CD4-positive, alpha-beta T cell treated with Interleukin-6 at 100 ng/mL for 8 hours (primary cell): ENCODE results near the gene PPP1R26.
"Not testable (repeated sequence)": the region's sequence is repeated elsewhere in the genome, so short reads cannot be mapped to it uniquely, and the experiment has no call there.

Source experiments
- DNase-seq: peaks from one replicate; pipeline ENCODE4 v3.0.0-alpha.2; 2020; ENCODE audit warnings: mixed read lengths, low spot score

Gene PPP1R26, protein sequence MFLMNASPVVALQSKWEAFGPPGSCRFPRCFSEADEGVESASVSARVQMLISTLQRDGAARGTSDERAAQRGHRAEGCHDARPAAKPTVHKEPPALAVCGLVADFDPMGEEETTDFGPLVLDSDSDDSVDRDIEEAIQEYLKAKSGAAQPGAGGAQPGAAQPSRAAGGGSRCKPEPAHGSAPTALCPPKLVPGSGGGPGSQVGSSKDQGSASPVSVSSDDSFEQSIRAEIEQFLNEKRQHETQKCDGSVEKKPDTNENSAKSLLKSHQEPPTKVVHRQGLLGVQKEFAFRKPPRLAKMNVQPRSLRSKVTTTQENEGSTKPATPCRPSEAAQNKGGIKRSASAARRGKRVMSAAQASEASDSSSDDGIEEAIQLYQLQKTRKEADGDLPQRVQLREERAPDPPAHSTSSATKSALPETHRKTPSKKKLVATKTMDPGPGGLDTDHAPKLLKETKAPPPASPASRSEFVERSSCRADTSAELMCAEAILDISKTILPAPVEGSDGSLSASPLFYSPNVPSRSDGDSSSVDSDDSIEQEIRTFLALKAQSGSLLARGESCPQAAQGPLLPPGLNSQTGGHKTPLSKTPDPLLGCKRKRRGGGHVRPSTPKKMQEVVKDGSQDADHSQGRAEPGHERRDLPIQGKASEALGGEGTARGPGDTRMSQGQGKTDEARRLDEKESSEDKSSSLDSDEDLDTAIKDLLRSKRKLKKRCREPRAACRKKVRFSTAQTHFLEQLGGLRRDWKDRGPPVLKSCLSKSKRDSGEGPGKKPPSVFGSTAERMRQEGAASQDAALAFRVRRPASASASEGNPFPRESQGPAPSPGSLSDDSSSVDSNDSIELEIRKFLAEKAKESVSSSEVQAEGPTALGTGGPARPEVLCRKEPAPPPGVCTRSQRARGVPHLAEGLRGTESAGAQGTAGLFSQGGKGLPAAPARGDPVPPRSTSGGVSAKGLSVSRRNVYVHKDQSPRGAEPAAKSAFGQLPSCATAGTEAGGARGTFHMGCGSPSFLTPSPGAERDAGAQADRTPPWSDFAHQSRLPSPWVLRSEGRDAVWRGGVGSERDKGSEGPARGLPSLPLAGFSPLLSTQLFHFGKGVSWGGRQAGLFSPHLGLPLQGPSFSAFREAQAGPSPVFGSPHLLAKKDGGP (N-terminal part only)

GRCh38 chr9:135479469-135480052, at the start of gene PPP1R26:
PPP1R26 (plus strand) TSS chr9:135479782; CDS start chr9:135484511, 4,729 bp downstream.
- DNase-seq = no peak

DNA sequence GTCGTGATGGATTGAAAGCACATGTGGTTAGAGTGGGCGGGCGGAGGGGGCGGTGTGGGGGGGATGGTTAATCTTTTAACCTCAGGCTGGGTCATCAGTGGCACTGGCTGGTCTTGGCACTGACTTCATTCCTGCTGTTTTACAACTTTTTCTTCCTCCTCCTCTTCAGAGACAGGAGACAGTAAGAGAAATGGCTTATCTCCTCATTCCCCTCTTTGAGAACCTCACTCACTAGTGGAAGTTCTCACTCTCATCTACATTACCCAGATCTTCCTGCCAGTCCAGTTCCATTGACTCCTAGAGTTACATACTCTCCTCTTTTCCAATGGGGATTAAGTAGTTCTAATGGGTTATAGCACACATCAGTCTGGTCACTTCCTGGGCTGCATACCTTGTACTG, 42.3 kb upstream of the PPP1R26 start:
- no peak for DNase-seq

DNA sequence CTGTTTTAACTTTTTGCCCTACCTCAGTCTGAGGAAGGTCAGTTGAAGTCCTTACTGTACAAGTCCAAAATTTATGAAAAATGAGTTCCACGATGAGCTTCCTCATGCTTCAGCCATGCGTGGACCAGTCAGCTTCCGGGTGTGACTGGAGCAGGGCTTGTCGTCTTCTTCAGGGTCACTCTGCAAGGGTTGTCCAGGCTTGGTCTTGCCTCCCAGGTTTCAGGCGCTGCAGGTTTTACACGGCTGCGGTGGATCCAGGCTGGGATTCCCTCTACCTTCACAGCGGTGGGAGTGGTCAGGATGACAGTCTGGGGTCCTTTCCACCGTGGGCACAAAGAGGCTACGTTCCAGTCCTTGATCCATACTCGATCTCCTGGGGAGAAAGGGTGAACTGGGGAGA, 41.9 kb upstream of the PPP1R26 start:
- not testable (repeated sequence) for DNase-seq

DNA sequence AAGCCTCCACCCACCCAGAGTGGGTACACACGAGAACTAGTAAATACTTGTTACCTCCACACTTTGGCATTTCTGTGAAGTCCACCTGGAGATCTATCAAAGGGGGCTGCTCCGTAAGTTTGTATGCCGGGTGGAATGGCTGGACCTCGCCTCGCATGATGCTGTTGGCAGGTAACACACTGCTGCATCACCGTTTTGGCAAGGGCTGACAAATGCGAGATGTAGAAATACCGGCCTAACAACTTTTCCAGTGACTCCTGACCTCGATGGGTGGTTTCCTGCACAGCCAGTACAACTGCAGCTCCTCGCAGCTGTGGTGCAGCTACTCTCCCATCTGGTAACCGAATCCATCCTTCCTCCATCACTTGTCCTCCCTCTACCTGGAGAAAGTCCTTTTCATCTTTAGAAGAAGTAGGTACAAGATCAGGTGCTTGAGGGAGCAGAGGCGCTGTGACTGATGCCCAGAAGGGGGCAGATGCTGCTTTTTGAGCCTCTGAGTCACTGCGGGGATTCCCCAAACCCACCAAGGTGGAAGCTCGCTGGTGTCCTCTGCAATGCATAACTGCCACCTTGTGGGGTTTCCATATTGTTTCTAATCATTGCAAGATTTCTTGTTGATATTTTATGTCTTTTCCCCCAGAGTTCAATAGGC, 40.9 kb upstream of the PPP1R26 start:
- DNase-seq = peak; percentile 10

- DNase-seq = not testable (repeated sequence)
Measured at GRCh38 chr9:135439514-135439913, 40.1 kb upstream of the PPP1R26 start.

DNA sequence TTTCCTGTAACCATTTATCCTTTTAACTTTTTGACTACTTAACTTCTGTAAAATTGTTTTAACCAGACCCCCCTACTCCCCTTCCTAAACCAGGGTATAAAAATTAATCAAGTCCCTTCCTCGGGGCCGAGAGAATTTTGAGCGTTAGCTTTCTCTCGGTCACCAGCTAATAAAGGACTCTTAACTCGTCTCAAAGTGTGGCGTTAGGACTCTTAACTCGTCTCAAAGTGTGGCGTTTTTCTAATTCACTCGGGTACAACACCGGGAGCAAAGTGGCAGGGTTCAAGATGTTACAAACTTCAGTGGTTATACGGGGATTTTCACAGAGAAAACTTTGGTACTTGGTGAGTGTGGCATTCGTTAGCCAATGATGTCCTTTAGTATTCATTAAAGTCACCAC, 39.7 kb upstream of the PPP1R26 start:
- DNase-seq = no peak

GRCh38 chr9:135440620-135441019, 39.0 kb upstream of the PPP1R26 start:
- no peak for DNase-seq

DNA sequence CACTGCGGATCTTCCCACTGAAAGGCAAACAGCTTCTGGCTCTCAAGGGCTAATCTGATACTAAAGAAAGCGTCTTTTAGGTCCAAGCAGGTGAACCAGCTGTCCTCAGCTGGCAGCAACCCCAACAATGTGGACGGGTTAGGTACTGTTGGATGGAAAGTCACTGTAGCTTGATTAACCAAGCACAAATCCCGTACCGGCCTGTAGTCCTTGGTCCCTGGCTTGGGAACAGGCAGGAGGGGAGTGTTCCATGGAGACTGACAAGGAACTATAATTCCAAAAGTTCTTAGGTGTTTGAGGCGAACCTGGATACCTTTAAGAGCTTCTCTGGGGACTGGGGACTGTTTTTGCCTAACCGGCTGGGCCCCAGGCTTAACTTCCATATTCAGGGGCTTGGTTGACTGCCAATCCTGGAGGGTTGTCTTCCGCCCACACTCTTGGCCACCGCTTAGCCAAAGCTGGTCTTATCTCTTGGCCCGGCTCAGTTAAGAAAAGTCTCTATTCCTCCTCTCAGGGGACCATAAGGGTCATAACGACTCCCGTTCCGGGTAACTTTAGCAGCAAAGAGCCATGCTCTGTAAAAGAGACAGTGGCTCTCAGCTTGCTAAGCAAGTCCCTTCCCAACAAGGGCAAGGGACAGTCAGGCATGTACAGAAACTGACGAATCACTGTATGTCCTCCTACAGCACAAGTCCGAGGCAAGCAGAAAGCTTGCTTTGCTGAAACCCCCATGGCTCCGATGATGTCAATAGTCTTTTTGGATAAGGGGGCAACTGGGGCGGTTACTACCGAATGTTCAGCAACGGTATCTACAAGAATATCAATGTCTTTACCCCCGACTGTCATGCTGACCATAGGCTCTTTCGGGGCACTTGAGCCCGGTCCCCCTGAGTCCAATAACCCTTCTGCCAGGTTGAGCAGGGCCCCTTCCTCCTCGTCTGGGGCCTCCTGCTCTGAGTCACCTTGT, 38.2 kb upstream of the PPP1R26 start:
- not testable (repeated sequence) for DNase-seq

DNA sequence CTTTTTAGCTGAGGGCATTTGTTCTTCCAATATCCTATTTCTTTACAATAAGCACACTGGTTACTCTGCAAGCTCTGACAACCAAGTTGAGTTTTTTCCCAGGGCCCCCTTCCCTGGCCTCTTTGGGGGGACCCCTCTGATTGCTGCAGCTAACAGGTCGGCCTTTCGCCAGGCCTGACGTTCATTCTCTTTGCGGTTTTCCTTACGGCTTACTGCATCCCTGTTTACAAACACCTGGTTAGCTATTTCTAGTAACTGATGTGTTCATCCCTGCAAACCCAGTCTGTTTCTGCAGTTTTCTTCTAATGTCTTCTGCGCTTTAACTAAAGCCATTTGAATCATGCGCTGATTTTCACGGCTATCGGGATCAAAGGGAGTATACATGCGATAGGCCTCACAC, 37.5 kb upstream of the PPP1R26 start:
- DNase-seq = no peak

DNA sequence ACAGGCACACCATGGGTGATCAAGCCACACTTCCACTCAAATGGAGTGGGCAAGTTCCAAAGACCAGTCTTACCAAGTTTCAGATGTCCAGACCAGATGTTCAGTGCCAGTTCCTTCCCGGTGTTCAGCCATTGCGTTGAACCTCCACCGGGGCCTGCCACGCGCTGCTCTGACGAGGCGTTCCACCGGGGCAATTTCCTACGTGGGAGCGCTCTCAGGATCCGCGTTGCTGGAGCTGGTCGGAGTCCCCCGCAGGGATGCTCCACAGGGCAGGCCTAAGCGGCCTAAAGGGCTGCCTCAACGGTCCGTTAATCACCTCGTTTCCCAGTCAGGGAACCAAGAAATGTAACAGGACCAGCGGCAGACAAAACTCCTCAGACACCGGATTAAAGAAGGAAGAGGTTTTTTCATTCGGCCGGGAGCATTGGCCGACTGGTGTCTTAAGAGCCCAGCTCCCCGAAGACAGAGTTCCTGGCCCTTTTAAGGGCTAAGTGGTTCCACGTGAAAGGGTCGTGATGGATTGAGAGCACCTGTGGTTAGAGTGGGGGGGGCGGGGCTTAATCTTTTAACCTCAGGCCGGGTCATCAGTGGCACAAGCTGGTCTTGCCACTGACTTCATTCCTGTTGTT, 35.7 kb upstream of the PPP1R26 start:
- DNase-seq = no peak

- DNase-seq = no peak
Measured at GRCh38 chr9:135447126-135447525, 32.5 kb upstream of the PPP1R26 start.

- DNase-seq = no peak
Measured at GRCh38 chr9:135448663-135449100, 30.9 kb upstream of the PPP1R26 start.

- not testable (repeated sequence) for DNase-seq
Measured at GRCh38 chr9:135449532-135449931, 30.1 kb upstream of the PPP1R26 start.

DNA sequence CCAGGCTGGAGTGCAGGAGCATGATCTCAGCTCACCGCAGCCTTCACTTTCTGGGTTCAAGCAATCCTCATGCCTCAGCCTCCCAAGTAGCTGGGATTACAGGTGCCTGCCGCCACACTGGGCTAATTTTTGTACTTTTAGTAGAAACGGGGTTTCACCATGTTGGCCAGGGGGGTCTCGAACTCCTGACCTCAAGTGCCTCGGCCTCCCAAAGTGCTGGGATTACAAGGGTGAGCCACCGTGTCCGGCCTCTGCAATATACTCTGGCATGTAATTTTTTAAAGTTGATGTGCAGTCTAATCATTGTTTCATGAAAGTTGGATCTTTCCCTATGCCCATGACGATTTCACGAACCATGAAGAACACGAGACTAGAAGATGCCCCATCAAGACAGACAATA, 28.6 kb upstream of the PPP1R26 start:
- DNase-seq = no peak

- not testable (repeated sequence) for DNase-seq
Measured at GRCh38 chr9:135451909-135452308, 27.7 kb upstream of the PPP1R26 start.

- no peak for DNase-seq
Measured at GRCh38 chr9:135454737-135455136, 24.8 kb upstream of the PPP1R26 start.

DNA sequence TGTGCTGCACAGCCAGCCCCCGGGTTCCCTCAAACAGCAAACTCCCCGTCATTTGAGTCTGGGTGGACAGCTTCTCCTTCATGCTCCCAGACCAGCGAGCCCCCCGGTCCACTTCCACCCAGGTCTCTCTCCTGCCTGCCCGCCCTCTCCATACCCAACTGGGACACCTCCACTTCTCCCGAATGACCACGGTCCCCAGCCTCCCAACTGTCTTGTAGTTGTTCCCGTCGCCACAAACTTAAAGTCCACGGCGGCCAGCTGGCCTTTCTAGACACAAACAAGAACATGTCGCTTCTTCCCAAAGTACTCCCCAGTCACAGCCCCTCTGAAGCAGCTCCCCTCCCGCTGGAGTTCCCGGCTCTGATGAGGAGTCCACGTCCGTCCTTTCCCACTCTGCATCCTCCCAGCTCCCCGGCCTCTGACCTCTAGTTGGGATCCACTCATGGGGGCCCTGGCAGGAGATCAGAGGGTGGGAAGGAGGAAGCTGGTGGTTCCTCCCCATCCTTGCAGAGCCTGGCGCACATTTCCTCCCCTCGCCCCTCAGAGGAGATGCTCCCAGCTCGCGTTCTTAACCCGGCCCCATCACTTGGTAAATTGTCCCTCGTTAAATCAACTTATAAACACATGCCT, 24.1 kb upstream of the PPP1R26 start:
- DNase-seq = no peak

DNA sequence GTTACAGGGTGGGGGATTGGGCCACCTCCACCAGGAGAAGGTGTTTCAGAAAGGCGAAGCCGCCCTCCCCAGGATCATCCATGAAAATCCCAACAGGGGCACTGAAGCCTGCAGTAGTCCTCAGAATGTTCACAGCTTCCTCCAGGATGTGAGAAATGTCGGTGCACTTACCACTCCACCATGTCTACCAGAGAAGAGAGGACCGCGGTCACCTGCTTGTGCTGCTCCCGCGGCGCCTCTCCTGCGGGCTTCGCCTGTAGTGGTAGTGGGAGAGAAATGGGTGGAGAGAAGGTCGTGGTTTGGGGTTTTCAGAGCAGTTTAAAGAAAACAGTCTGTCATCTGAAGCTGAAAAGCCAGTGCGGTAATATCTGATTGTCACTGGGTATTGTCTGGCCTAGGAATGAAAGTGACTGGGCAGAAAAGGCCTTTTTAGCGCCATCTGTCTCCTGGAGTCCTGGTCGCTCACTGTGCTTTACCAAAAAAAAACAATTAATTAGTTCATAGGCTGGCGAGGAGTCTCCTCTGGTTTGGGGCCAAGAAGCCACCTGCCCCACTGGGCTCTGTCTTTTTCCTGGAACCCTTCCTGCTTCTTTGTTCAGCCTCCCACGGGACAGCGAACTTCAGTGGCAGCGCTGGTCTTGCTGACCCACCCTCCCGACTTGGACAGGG, 23.0 kb upstream of the PPP1R26 start:
- DNase-seq = no peak

GRCh38 chr9:135458478-135458877, 21.1 kb upstream of the PPP1R26 start:
- not testable (repeated sequence) for DNase-seq
